GM21528 (cell line): ENCODE results near the gene POR.
"Not testable (repeated sequence)": the region's sequence is repeated elsewhere in the genome, so short reads cannot be mapped to it uniquely, and the experiment has no call there.

Experiments
- ATAC-seq: cut with Tn5 transposase; IDR thresholded peaks from one replicate; pipeline ENCODE4 v1.9.1; 2021; ENCODE audit warnings: mild to moderate bottlenecking, moderate library complexity; ENCODE audit not compliant: unreplicated experiment, low FRiP score

POR gene

DNA sequence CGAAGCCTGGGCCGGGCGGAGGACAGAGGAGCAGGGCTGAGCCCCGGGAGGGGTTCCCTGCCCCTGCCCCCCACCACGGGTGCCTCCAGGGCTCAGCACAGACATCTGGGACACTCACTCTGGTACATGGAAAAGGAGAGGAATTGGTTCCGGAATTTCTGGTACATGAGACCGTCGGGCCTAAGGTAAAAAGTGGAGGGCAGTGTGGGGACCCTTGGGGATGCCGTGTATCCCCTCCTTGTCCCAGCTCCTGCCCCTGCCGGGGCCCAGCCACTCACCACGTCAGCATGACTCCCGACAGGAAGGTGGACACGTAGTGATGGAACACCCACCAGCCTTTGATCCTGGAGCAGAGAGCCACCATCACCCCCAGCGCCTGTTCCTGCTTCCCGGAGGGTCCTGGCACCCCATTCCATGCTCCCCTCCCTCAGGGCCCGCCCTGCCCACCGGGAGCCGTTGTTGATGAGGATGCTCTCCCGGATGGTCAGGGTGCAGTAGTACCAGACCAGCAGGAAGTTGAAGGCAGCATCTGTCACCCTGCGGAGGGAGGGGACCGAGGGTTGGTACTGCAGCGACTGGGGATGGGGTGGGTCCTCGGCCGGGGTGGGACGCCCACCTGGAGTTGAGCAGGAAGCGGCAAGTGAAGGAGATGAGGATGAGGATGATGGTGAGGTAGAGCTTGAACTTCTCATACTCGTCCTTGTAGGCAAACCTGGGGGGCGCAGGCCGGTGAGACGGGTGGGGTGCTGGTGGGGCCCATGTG is 73.0 kb downstream of the POR start:
- ATAC-seq = no peak

DNA sequence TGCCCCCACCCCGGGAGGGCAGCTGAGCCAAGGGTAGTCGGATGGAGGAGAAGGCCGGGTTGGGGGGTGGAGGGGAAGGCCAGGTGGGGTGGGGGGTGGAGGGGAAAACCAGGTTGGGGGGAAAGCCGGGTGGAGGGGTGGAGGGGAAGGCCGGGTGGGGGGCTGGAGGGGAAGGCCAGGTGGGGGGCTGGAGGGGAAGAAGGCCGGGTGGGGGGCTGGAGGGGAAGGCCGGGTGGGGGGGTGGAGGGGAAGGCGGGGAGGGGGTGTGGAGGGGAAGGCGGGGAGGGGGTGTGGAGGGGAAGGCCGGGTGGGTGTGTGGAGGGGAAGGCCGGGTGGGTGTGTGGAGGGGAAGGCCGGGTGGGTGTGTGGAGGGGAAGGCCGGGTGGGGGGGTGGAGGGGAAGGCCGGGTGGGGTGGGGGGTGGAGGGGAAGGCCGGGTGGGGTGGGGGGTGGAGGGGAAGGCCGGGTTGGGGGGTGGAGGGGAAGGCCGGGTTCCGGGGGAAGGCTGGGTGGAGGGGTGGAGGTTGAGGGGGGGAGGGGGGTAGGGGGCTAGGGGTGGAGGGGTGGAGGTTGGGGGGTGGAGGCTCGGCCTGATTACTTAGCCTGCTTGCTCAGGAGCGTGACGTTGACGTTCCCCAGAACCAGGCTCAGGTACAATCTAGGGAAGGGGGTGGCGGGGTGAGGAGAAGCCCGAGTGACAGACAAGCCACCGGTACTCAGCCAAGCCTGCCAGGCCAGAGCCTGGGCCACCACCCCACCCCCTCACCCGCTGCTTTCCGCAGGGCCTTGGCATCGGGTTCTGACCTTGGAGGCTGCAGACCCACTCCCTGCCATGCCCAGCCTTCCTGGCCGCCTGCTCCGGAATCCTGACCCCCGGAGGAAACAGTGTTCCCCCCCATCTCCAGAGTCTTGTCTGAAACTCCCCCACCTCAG is 73.9 kb downstream of the POR start:
- ATAC-seq = no peak

DNA sequence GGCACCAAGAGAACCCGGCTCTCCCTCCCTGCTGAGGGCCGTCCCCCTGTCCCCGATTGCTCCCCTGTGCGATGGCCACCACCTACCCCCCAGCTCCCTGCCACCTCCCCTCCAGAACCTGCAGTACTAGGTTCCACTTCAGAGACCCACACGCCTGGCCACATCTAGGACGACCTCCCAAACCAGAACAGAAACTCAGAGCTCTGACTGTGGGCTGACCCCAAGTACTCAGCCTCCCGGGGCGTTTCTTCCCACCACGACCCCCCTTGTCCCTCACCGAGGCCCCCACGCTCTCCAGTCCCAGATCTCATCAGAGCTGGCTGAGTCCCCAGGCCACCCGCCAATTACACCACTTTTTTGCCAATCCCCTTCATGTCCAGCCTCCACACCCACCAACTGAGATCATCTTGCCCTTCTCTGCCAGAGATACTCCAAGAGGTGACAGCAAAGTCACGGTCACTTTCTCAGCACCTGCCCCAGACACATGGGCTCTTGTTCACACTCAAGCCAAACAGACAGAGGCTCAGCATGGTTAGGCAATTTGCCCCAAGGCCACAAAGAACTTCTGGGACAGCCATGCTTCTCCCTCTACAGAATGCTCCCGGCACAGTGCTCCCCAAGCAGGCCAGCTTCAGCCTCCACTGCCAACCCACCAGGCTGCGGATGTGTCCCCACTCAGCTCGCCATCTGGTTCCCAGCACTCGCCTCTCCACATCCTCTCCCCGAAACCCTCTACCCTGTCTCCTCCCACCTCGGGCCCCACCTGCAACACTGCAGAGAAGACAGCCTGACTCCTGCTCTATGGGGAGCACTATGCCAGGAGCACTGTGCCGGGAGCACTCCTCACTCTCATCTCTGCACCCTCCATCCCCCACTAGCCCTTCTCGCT is 74.8 kb downstream of the POR start:
- ATAC-seq = no peak

DNA sequence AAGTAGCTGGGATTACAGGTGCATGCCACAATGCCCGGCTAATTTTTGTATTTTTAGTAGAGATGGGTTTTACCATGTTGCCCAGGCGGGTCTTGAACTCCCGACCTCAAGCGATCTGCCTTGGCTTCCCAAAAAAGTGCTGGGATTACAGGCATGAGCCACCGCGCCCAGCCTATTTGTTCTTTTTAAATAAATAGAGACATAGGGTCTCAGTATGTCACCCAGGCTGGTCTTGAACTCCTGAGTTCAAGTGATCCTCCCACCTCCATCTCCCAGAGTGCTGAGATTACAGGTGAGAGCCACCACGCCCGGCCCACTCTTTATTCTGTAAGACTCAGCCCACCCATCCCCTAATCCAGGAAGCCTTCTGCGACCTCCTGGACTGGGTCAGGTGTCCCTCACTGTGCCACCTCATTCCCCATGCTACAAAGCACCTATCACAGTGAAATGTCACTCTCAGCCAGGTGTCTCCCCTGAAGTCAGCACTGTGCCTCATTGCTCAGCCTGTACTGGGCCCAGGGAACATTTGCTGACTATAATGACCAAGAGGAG is 76.7 kb downstream of the POR start:
- no peak for ATAC-seq

DNA sequence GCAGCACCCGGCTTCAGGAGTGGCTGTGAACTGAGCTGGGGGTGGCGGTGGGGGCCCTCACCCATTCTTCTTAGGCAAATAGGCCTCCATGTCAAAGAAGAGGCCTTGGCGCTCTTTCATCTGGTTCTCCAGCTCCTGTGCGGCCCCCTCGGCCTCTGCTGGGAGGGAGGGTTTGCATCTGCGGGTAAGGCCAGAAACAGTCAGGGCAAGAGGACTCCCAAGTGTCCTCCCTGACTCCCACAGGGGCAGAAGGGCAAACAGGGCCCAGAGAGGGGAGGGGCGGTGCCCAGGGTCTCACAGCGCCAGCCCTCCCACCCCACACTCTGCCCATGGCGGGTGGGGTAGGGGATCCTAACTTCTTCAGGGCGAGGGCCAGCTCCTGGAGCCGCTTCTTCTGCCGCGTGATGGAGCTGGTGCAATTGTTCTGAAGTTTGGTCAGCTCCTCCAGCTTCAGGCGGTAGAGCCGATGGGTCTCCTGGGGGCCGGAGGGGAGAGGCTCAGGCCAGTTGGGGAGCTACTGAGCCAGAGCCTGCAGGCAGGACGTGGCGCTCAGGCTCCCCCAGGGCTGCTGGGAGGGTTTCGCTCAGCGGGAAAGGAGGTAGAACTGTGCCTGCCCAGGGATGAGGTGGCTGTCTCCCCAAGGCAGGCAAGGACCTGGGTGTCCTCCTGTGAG is 77.3 kb downstream of the POR start:
- no peak for ATAC-seq

DNA sequence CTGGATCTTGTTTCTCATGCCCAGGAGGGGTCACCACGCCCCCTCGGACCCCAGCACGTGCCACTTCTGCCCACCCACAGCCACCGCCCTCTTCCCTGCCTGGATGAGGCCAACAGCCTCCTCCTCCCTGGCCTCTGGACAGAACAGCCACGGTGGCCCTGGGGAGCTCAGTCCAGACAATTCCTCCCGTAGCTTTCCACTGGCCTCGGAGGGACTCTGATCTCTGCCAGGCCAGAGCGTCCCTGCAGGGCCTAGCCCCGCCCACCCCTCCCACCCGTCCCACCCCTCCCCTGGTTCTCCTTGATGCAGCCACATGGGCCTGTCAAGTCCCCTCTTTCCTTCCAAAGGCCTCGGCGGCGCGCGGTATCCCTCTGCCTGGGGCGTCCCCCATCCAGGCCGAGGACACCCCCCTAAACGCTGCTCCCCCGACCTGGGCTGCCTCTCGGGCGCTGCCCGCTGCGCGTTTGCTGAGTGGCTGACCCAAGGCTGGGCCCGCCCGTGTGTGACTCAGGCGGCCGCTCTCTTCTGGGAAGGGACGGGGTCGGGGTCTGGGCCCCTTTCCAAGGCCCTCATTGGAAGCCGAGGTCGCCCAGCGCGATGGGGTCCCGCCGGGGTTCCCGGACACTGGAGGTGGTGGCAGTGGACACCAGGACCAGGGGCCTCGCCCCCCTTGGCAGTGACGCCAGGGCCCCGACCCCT is 78.9 kb downstream of the POR start:
- ATAC-seq = peak; percentile 12

DNA sequence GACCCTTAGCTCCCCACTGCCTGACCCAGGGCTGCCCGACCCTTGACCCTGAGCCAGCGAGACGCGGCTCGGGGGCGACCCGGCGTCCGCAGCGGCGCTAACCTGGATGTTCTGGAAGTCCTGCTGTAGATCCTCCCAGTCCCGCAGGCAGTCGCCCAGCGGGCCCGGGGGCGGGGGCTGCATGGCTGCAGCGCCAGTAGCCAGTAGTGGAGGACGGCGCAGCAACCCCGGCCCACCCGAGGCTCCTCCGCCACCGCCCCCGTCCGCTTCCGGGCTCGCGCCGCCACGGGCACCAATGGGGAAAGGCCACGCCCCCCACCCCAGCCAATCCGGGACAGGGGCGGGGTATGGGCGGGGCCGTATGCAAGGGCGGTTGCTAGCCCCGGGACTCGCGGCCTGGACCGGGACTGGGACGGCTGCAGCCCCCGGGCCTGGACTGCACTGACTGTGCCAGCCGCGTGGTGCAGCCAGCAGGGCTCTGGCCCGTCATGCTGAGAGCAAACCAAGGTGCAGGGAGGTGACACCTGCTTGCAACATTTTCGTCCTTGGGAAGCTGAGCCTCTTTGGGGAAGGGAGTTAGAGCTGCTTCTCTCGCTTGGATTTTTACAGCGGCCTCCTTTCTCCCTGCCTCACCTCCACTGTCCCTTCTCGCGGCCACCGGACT is 79.6 kb downstream of the POR start, which contains the start of gene TMEM120A:
Gene TMEM120A, minus strand, starts transcription at position 208 of the 664 bp plus-strand sequence. Its CDS starts 25 bp downstream, at position 183.
- peak; percentile 82 for ATAC-seq

DNA sequence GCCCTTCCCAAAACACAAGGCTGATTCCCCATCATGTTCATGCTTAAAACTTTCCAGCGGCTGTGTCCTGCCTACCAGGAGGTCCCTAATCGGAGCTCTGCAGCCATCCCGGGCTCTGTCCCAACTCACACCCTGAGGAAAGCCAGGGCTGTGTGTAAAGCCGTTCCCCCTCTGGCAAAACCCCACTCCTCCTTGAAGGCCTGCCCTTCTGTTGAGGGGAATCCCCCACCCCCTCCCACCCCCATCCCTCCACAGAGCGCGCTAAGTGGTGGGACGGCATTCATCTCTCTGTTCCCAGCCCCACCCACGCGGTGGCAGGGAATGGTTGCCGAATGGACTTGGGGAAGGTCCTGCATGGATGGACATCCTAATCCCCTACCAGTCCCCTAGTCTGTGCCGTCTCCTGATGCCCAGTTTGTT is 80.1 kb downstream of the POR start:
- ATAC-seq = no peak

DNA sequence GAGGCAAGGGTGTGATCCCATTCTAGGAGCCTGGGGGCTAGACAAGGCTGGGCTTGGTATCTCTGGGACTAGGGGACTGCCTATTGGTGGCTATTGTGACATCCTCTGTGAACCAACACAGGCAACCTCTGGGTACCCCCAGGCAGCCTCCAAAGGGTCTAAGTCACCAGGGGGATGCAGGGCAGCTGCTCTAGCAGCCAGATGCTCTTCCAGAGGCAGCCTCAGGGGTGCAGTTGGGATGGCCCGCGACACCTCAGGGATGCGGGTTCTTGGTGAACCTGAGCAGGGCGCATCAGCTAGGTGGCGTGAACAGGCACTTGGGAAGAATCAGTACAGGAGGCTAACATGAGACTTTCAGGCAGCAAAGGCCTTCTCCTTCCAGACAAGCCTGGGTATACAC is 81.0 kb downstream of the POR start:
- ATAC-seq = no peak

DNA sequence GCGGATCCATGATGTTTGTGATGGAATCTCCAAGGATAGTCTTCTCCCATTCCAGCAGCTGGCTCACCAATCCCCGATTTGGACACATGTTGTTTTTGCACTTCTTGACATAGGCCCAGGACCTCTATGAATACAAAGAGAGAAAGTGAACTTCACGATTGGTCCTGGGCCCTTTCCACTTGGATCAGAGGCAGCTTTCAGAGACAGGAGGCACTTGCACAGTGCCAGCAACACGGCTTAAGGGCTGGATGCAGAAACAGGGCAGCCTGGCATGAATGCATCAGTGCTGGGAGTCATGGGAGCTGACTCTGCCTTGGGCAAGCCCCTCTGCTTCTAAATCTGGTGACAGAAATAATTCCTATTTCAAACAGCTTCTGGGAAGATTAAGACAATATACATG is 81.5 kb downstream of the POR start:
- ATAC-seq = no peak

DNA sequence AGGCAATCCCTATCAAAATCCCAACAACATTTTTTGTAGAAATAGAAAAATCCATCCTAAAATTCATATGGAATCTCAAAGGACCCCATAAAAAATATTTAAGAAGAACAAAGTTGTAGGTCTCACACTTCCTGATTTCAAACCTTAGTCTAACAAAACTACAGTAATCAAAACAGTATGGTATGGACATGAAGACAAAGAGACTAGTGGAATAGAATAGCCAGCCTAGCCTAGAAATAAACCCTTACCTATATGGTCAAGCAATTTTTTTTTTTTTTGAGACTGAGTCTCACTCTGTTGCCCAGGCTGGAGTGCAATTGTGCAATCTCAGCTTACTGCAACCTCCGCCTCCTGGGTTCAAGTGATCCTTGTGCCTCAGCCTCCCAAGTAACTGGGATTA is 83.1 kb downstream of the POR start:
- ATAC-seq = no peak

DNA sequence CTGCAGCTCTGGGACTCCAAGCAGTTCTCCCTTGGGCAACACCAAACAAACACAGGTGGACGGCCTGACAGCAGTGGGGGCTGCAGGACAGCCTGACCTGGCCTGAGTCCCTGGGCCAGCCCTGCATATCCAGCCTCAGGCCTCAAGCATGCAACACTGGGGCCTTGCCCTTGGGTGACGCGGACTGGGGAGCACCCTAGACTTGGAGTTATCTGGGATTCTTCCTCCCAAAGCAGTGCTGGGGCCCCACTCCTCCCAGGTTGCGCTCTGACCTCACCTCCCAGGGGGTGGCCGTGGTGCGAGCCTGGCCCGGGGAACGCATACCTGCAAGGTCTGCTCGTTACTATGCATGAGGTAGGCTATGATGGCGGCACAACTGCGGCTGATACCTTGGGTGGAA is 85.6 kb downstream of the POR start:
- ATAC-seq = no peak

DNA sequence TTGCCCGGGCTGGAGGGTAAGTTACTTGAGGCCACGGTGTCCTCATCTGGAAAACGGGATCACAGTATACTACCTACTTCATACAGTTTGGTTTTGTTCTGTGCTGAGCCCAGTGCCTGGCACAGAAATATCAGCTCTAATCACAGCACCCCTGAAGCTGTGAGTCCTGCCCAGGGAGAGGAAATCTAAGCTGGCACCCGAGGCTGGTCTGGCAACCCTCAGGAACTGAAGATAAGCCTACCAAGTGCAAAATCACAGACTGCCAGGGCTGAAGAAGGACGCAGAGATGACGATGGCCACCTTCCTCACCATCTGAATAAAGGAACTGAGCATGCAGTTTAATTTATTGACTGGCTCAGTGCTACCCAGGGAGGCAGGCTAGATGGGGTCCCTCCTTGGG is 87.2 kb downstream of the POR start:
- ATAC-seq = no peak

DNA sequence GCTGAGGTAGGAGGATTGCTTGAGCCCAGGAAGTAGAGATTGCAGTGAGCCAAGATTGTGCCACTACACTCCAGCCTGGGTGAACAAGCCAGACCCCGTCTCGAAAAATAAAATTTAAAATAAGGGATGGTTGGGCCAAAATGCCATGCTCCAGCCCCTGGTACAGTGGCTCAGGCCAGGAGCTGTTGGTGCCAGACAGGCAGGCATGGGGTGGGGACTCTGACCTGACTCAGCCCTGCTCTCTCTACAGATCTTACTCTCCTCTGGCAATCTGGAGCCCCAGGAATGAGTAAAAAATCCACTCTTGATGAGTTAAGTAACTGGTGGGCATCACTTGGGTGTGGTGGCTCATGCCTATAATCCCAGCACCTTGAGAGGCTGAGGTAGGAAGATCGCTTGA is 87.9 kb downstream of the POR start:
- no peak for ATAC-seq

DNA sequence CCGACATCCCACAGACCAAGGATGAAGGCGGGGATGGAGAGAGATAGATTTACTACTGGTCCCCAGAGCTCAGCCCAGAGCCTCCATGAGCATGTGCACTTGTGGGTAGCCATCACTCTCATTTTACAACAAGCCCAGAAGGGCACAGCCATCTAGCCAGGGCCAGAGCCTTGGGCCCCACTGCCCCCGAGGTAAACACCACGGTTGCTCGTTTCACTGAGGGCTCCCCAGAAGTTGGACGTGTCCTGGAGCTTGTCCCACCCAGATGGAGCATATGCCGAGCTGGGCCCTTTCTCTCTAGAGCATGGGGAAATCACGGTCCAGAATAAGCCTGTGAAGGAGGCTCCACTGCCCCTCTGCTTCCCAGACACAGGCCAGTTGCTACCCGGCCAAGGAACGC is 88.4 kb downstream of the POR start:
- no peak for ATAC-seq

DNA sequence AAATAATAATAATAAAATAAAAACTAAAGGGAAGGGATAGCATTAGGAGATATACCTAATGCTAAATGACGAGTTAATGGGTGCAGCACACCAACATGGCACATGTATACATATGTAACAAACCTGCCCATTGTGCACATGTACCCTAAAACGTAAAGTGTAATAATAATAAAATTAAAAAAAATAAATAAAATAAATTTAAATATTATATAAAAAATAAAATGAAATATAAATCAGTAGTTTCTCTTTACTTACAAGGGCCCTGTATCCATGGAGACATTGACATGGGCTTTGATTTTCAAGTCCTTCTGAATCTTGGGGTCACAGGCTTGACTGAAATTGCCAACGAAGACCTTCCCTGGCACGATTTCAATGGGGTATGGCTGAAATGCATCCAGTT is 90.0 kb downstream of the POR start:
- not testable (repeated sequence) for ATAC-seq

DNA sequence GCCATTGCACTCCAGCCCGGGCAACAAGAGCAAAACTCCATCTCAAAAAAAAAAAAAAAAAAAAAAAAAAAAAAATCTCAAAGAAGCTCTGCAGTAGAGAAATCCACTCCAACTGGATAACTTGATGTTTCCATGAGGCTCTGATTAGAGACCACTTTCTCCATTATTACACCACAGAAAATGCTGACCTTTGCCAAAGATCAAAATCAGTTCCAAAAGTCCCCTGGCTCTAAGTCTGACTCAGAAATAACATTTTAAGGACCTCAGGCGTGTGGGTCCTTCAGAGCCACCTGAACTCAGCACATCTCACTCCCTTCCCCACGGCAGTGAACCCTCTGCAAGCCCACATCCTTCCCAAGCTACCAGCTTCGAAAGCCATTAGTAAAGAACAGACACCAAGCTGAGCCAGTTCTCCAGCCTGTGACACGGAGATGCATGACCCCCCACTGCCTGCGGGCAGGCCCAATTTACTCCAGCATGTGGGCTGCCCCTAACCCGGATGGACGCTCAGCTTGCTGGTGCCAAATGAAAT is 93.3 kb downstream of the POR start:
- no peak for ATAC-seq
